T-helper 1 cell treated with Interleukin-12 subunit alpha and Interleukin-12 subunit beta and Interleukin-4 antibody, amounts not matched to agents 30 μg/mL and 1 μg/mL, for 36 hours (primary cell): ENCODE measurements around the gene TMEM150B.
A peak's percentile ranks its signal among the peaks of the same experiment; 100 is the strongest.

Experiments
- H3K27ac Mint-ChIP-seq: one replicate; pipeline ENCODE4 v1.8.0; 2021; ENCODE audit warnings: mild to moderate bottlenecking, mixed read lengths
- H3K27me3 Mint-ChIP-seq: one replicate; pipeline ENCODE4 v1.8.0; 2021; ENCODE audit warnings: low read depth, mixed read lengths
- H3K36me3 Mint-ChIP-seq: one replicate; pipeline ENCODE4 v1.8.0; 2021; ENCODE audit warnings: low read depth, mixed read lengths
- H3K4me1 Mint-ChIP-seq: one replicate; pipeline ENCODE4 v1.8.0; 2021; ENCODE audit warnings: low read depth, mixed read lengths
- H3K4me3 Mint-ChIP-seq: one replicate; pipeline ENCODE4 v1.8.0; 2021; ENCODE audit warnings: mild to moderate bottlenecking, moderate library complexity, mixed read lengths
- H3K9me3 Mint-ChIP-seq: one replicate; pipeline ENCODE4 v1.8.0; 2021; ENCODE audit warnings: mixed read lengths

TMEM150B gene

DNA sequence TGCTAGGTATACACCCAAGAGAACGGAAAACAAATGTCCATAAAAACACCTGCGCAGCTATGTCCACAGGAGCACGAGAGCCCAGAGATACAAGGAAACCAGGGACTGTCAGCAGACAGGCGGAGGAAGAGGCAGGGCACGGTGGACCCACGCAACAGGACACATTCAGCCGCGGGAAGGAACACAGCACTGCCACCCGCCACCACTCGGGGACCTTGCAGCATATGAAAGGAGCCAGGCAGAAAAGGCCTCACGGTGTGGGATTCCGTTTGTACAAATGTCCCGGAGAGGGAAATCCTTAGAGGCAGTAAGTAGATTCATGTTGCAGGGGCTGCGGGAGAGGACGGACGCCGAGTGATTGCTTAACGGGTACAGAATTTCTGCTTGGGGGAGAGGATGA is 53.0 kb downstream of the TMEM150B start:
- Mint-ChIP-seq H3K36me3 (peaks cover 13% of the 10 kb centered on the region), H3K9me3 (no peaks in the 10 kb centered on the region), H3K27me3 (no peaks in the 10 kb centered on the region), H3K4me1 (peaks cover 1% of the 10 kb centered on the region), H3K27ac (no peak overlapping the region), H3K4me3 (no peak overlapping the region)

DNA sequence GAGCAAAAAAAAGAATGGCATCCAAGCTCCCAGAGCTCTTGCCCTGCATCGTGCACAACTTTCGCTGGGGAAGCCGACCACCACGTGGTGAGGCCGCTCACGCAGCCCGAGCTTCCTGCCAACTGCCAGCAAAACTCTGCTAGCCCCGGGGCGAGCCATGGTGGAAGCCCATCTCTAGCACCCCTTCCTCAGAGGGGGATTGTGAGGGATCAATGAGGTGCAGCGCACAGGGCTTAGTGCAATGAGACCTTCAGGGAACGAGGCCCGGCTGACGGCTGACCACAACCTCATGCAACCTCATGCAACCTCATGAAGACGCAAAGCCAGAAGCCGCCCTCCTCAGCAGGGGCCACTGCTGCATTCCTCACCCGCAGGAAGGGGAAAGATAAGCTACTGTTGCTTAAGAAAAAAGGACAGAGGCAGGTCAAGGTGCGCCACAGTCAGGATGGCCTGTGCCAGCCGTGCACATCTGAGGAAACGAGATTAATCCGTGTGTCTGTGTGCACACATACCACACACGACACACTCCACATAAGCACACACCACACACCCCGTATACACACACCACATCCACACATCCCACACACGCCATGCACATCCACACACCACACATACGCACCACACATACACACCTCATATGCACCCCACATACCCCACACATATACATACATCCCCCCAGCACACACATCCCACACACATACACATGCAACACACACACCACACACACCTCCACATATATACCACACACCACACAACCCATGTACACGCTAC is 54.8 kb downstream of the TMEM150B start:
- no peak overlapping the region for H3K27ac Mint-ChIP-seq
- no peaks in the 10 kb centered on the region for H3K27me3 Mint-ChIP-seq
- H3K4me1 Mint-ChIP-seq, result no peaks in the 10 kb centered on the region
- H3K4me3 Mint-ChIP-seq, result no peak overlapping the region
- H3K9me3 Mint-ChIP-seq, result peaks cover 8% of the 10 kb centered on the region
- peaks cover 17% of the 10 kb centered on the region for H3K36me3 Mint-ChIP-seq

DNA sequence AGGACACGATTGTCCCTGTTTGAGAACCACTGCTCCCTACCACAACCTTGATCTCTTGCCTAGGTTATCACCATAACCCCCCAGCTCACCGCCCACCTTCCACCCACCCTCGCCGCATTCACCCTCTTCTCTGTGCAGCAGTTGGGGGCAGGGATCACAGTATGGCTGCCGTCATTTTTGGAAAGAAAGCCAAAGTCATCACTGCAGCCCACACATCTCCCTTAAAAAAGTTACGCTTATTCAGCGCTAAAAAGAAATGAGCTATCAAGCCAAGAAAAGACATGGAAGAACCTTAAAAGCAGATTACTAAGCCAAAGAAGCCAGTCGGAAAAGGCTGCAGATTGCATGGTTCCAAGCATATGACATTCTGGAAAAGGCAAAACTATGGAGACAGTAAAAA is 55.8 kb downstream of the TMEM150B start:
- H3K36me3 Mint-ChIP-seq, result peaks cover 17% of the 10 kb centered on the region
- H3K27me3 Mint-ChIP-seq, result no peaks in the 10 kb centered on the region
- no peak overlapping the region for H3K4me3 Mint-ChIP-seq
- no peak overlapping the region for H3K27ac Mint-ChIP-seq
- no peaks in the 10 kb centered on the region for H3K4me1 Mint-ChIP-seq
- H3K9me3 Mint-ChIP-seq, result peaks cover 8% of the 10 kb centered on the region

DNA sequence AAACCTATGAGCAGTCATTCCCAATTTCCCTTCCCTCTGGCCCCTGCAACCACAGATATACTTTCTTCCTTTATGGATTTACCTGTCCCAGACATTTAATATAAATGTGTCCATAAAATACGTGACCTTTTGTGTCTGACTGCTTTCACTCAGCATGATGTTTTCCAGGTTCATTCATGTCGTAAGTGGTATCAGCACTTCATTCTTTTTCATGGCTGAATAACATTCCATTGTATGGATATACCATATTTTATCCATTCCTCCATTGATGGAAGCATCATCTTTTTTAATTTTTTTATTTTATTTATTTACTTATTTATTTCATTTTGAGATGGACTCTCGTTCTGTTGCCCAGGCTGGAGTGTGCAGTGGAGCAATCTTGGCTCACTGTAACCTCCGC is 58.3 kb downstream of the TMEM150B start:
- Mint-ChIP-seq H3K4me3 (no peak overlapping the region), H3K27me3 (no peaks in the 10 kb centered on the region), H3K36me3 (peaks cover 12% of the 10 kb centered on the region)

DNA sequence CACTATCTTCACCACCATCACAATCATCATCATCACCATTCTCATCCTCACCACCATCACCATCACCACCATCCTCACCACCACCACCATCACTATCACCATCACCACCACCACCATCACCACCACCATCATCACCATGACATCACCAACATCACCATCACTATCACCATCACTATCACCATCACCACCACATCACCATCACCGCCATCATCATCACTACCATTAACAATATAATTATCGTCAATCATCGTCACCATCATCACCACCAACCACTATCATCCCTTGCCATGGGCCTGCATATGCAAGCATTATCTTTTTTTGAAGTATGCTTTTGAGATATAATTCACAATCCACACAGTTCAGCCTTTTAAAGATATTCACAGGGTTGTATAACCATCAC is 58.7 kb downstream of the TMEM150B start:
- Mint-ChIP-seq H3K9me3 (peaks cover 8% of the 10 kb centered on the region), H3K36me3 (peaks cover 12% of the 10 kb centered on the region), H3K4me3 (no peak overlapping the region), H3K27me3 (no peaks in the 10 kb centered on the region), H3K4me1 (no peaks in the 10 kb centered on the region), H3K27ac (peak overlapping the region; percentile 5)

More for the DNA sequence above, 58.3 kb downstream of the TMEM150B start:
- no peak overlapping the region for H3K27ac Mint-ChIP-seq
- no peaks in the 10 kb centered on the region for H3K4me1 Mint-ChIP-seq
- peaks cover 8% of the 10 kb centered on the region for H3K9me3 Mint-ChIP-seq

DNA sequence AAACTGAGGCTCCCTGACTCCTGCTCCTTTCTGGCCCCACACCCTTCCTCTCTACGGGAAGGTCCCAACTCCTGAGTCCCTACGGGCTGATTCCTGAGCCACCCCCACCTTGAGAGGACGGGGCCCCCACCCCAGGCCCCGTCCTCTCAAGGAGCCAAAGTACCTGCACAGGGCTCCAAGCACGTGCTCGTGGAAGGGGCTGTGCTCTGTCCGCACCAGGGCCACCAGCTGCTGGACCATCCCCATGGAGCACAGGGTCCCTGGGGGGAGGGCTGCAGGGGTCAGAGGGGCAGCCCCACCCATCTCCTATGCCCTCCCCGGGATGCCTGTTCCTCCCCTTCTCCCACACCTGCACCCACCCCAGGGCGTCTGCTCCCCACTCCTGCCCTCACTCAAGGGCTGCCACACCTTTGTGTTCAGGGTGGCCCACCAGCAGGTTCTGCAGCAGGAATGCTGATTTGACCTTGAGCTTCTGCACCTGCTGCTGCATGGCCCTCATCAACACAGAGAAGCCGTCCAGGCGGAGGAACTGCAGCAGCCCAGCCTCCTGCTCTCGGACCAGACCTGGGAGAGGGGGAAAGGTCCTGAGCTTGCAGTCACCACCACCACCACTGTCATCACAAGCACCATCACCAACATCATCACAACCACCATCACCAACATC is 59.3 kb downstream of the TMEM150B start:
- Mint-ChIP-seq H3K27ac (no peak overlapping the region), H3K27me3 (no peaks in the 10 kb centered on the region), H3K9me3 (peaks cover 8% of the 10 kb centered on the region), H3K4me3 (no peak overlapping the region), H3K4me1 (no peaks in the 10 kb centered on the region), H3K36me3 (peaks cover 12% of the 10 kb centered on the region)

DNA sequence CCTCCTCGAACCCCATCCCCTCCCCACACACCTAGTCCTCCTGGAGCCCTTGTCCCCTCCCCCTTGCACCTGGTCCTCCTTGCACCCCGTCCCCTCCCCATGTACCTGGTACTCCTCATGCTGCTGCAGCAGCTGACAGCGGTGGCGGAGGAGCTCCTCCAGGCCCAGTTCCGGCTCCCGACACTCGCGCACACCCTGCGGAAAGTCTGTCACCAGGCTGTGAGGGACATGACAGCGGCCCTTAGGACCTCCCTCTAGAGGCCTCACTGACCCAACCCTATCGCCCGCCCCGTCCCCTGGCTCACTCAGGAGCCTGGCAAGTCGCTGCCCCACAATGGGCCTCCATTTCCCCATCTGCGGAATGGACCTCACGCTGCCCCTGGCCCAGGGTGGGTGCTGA is 60.0 kb downstream of the TMEM150B start:
- peaks cover 8% of the 10 kb centered on the region for H3K9me3 Mint-ChIP-seq
- H3K36me3 Mint-ChIP-seq, result peaks cover 12% of the 10 kb centered on the region
- peaks cover 3% of the 10 kb centered on the region for H3K4me1 Mint-ChIP-seq
- H3K27me3 Mint-ChIP-seq, result no peaks in the 10 kb centered on the region
- no peak overlapping the region for H3K27ac Mint-ChIP-seq
- no peak overlapping the region for H3K4me3 Mint-ChIP-seq

DNA sequence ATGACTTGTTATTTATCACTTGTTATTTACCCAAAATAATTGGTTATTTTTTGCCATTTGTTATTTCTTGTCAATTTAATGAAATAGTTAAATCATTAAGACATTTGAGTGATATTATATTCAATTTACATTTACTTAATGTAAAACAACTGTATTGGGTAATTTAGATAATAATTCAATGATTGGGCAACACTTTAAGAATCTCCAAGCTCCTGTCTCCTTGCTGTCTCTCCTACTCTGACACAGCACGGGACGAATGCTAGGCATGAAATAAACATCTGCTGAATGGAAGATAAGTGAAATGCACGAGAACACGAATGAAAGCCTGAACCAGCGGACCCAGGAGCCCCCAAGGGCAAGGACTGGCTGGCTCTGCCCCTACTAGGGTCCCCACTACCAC is 60.6 kb downstream of the TMEM150B start:
- Mint-ChIP-seq H3K4me3 (no peak overlapping the region), H3K27ac (no peak overlapping the region), H3K27me3 (no peaks in the 10 kb centered on the region), H3K36me3 (peaks cover 12% of the 10 kb centered on the region), H3K9me3 (peaks cover 8% of the 10 kb centered on the region), H3K4me1 (peaks cover 4% of the 10 kb centered on the region)
